H9 (cell line): ENCODE results near the gene NUDT3. TPM values are rescaled to one million over a fixed set of nuclear protein-coding genes. Genes with fewer than 3 reads are reported as not detected.

Source experiments
- DNase-seq: peaks from one replicate; pipeline ENCODE4 v3.0.0-alpha.2; 2017
- H2AFZ ChIP-seq: one replicate; pipeline ENCODE4 v1.6.1; 2013; ENCODE audit warnings: mild to moderate bottlenecking, low read length, control low read depth, moderate library complexity
- H2AK5ac ChIP-seq: 2 replicates; pipeline ENCODE4 v1.6.1; 2013; ENCODE audit warnings: low read length, control low read depth, mixed read lengths; ENCODE audit not compliant: insufficient read length
- H2BK120ac ChIP-seq: one replicate; pipeline ENCODE4 v1.6.1; 2013; ENCODE audit warnings: low read depth, mild to moderate bottlenecking, low read length, control low read depth, inconsistent platforms; ENCODE audit not compliant: poor library complexity, severe bottlenecking
- H2BK12ac ChIP-seq: 2 replicates; pipeline ENCODE4 v1.6.1; 2013; ENCODE audit warnings: low read length, control low read depth, mixed read lengths, low read depth; ENCODE audit not compliant: insufficient read length
- H2BK15ac ChIP-seq: 2 replicates; pipeline ENCODE4 v1.6.1; 2013; ENCODE audit warnings: low read depth, low read length, control low read depth
- H2BK20ac ChIP-seq: one replicate; pipeline ENCODE4 v1.6.1; 2013; ENCODE audit warnings: low read depth, mild to moderate bottlenecking, low read length, control low read depth, inconsistent platforms; ENCODE audit not compliant: poor library complexity, severe bottlenecking
- H2BK5ac ChIP-seq: 2 replicates; pipeline ENCODE4 v1.6.1; 2013; ENCODE audit warnings: low read length, control low read depth, mixed read lengths; ENCODE audit not compliant: insufficient read length
- H3K14ac ChIP-seq: 2 replicates; pipeline ENCODE4 v1.6.1; 2013; ENCODE audit warnings: low read length, control low read depth; ENCODE audit not compliant: insufficient read depth
- H3K18ac ChIP-seq: 2 replicates; pipeline ENCODE4 v1.6.1; 2013; ENCODE audit warnings: low read depth, mild to moderate bottlenecking, mixed read lengths, low read length, control low read depth; ENCODE audit not compliant: insufficient read length
- H3K23ac ChIP-seq: 2 replicates; pipeline ENCODE4 v1.6.1; 2013; ENCODE audit warnings: low read length, control low read depth, mixed read lengths, low read depth; ENCODE audit not compliant: insufficient read length
- H3K23me2 ChIP-seq: 2 replicates; pipeline ENCODE4 v1.6.1; 2013; ENCODE audit warnings: low read depth, mild to moderate bottlenecking, mixed read lengths, low read length, control low read depth; ENCODE audit not compliant: insufficient read length, poor library complexity, severe bottlenecking
- H3K27ac ChIP-seq: 2 replicates; pipeline ENCODE4 v1.5.1; 2013; ENCODE audit warnings: low read length, control low read depth, mixed read lengths, low read depth; ENCODE audit not compliant: insufficient read length
- H3K27me3 ChIP-seq: 2 replicates; pipeline ENCODE4 v1.6.1; 2013; ENCODE audit warnings: low read length, control low read depth, inconsistent platforms; ENCODE audit not compliant: insufficient read depth
- H3K4ac ChIP-seq: 2 replicates; pipeline ENCODE4 v1.6.1; 2013; ENCODE audit warnings: low read depth, mild to moderate bottlenecking, control low read depth, inconsistent platforms, low read length, moderate library complexity
- H3K4me1 ChIP-seq: 2 replicates; pipeline ENCODE4 v1.6.1; 2013; ENCODE audit warnings: low read length, control low read depth, inconsistent platforms; ENCODE audit not compliant: insufficient read depth
- H3K4me2 ChIP-seq: 2 replicates; pipeline ENCODE4 v1.6.1; 2013; ENCODE audit warnings: low read length, control low read depth, mixed read lengths; ENCODE audit not compliant: insufficient read length, insufficient read depth
- H3K56ac ChIP-seq: 2 replicates; pipeline ENCODE4 v1.6.1; 2013; ENCODE audit warnings: low read depth, mild to moderate bottlenecking, mixed read lengths, low read length, control low read depth; ENCODE audit not compliant: insufficient read length
- H3K79me1 ChIP-seq: 2 replicates; pipeline ENCODE4 v1.6.1; 2013; ENCODE audit warnings: low read depth, mild to moderate bottlenecking, moderate library complexity, low read length, control low read depth, inconsistent platforms; ENCODE audit not compliant: insufficient read depth, poor library complexity, severe bottlenecking
- H3K79me2 ChIP-seq: 2 replicates; pipeline ENCODE4 v1.6.1; 2013; ENCODE audit warnings: low read length, control low read depth, inconsistent platforms; ENCODE audit not compliant: insufficient read depth
- H3K9ac ChIP-seq: 2 replicates; pipeline ENCODE4 v1.6.1; 2013; ENCODE audit warnings: low read length, control low read depth, mixed read lengths; ENCODE audit not compliant: insufficient read length; ENCODE audit errors: extremely low read depth
- H3K9me3 ChIP-seq: one replicate; pipeline ENCODE4 v1.6.1; 2013; ENCODE audit warnings: low read depth, low read length, inconsistent platforms; ENCODE audit not compliant: control insufficient read depth
- H3T11ph ChIP-seq: one replicate; pipeline ENCODE4 v1.6.1; 2013; ENCODE audit warnings: mild to moderate bottlenecking, low read length, control low read depth, inconsistent platforms
- H4K20me1 ChIP-seq: one replicate; pipeline ENCODE4 v1.6.1; 2013; ENCODE audit not compliant: control insufficient read depth, insufficient read length, insufficient read depth
- H4K5ac ChIP-seq: 2 replicates; pipeline ENCODE4 v1.6.1; 2013; ENCODE audit warnings: low read depth, mild to moderate bottlenecking, mixed read lengths, low read length, control low read depth; ENCODE audit not compliant: insufficient read length
- H4K8ac ChIP-seq: replicated peaks from 2 replicates; pipeline ENCODE4 v1.6.1; 2013; ENCODE audit warnings: low read length, control low read depth, mixed read lengths, low read depth; ENCODE audit not compliant: insufficient read length
- H4K91ac ChIP-seq: 2 replicates; pipeline ENCODE4 v1.6.1; 2013; ENCODE audit warnings: low read depth, mild to moderate bottlenecking, moderate library complexity, mixed read lengths, low read length, control low read depth; ENCODE audit not compliant: insufficient read length
- H3K27ac Mint-ChIP-seq, 3 experiments: 2 replicates in 2 of 3; 3 replicates in 1 of 3; pipeline ENCODE4 v1.8.0; 2020 to 2021; ENCODE audit warnings: mixed read lengths in 3 of 3, mild to moderate bottlenecking in 1 of 3, moderate library complexity in 1 of 3
- H3K27me3 Mint-ChIP-seq: 2 replicates; pipeline ENCODE4 v1.8.0; 2021; ENCODE audit warnings: low read depth, mild to moderate bottlenecking, moderate library complexity, mixed read lengths
- H3K36me3 Mint-ChIP-seq, 3 experiments: 2 replicates in 2 of 3; 3 replicates in 1 of 3; pipeline ENCODE4 v1.8.0; 2020 to 2021; ENCODE audit warnings: low read depth in 3 of 3, mixed read lengths in 3 of 3; ENCODE audit not compliant: insufficient read depth in 1 of 3
- H3K4me1 Mint-ChIP-seq, 2 experiments: 2 replicates each; pipeline ENCODE4 v1.8.0; 2020; ENCODE audit warnings: mixed read lengths in 2 of 2
- H3K4me3 Mint-ChIP-seq, 2 experiments: 2 replicates in 1 of 2; 3 replicates in 1 of 2; pipeline ENCODE4 v1.8.0; 2020 to 2021; ENCODE audit warnings: mild to moderate bottlenecking in 2 of 2, mixed read lengths in 2 of 2, moderate library complexity in 1 of 2
- H3K9me3 Mint-ChIP-seq, 2 experiments: 2 replicates in 1 of 2; 3 replicates in 1 of 2; pipeline ENCODE4 v1.8.0; 2020; ENCODE audit warnings: mild to moderate bottlenecking in 2 of 2, mixed read lengths in 2 of 2, moderate library complexity in 1 of 2
- CTCF ChIP-seq: fragments of 200-600 bp; sonication (generic); conservative IDR thresholded peaks from 3 replicates; pipeline ENCODE4 v1.8.0; 2021; ENCODE audit warnings: antibody characterized with exemption, mild to moderate bottlenecking
- WGBS: extraction: QIAGEN DNeasy Blood & Tissue Kit; methylation state at CpG from one replicate; pipeline ENCODE4 v1.1.7; 2013; ENCODE audit warnings: missing lambda C conversion rate, low lambda C conversion rate, mixed read lengths; ENCODE audit not compliant: insufficient read length; ENCODE audit errors: extremely low coverage; 5-methylcytosine and 5-hydroxymethylcytosine counted together
- total RNA-seq: library from RNA; stranded (reverse); gene quantifications from 2 replicates; pipeline ENCODE4 v1.2.1, GENCODE V29; 2021

NUDT3 gene
- total RNA-seq, 1 experiment from 2014 or later = 23.6 TPM

- no peak overlapping the region for H3K56ac ChIP-seq
- H3K9ac ChIP-seq = no peak overlapping the region
- H2BK120ac ChIP-seq = no peak overlapping the region
- H3K4me1 ChIP-seq = no peaks in the 10 kb centered on the region
- H2AFZ ChIP-seq = no peak overlapping the region
- no peak overlapping the region for H3K27ac ChIP-seq
- H3K9me3 Mint-ChIP-seq = no peaks in the 10 kb centered on the region
- H3K23me2 ChIP-seq = no peaks in the 10 kb centered on the region
- no peak overlapping the region for H3K27ac Mint-ChIP-seq
- no peak overlapping the region for H3K4me3 Mint-ChIP-seq
- no peak overlapping the region for H3K4ac ChIP-seq
- H3K36me3 Mint-ChIP-seq = peaks cover 9 to 30% (median 28%) of the 10 kb centered on the region in 3 experiments; a peak in 6 of 7 replicates
- H3K79me2 ChIP-seq = no peaks in the 10 kb centered on the region
- no peaks in the 10 kb centered on the region for H3K27me3 Mint-ChIP-seq
- H3K4me1 Mint-ChIP-seq = no peaks in the 10 kb centered on the region
- H4K8ac ChIP-seq = no peak overlapping the region
- no peak overlapping the region for H2BK20ac ChIP-seq
- H3K27me3 ChIP-seq = no peaks in the 10 kb centered on the region
- H3K18ac ChIP-seq = no peak overlapping the region
- no peak overlapping the region for H2AK5ac ChIP-seq
- no peak for DNase-seq
- H3K23ac ChIP-seq = no peak overlapping the region
- no peak overlapping the region for H3T11ph ChIP-seq
- H4K91ac ChIP-seq = no peak overlapping the region
- no peaks in the 10 kb centered on the region for H4K20me1 ChIP-seq
- H2BK12ac ChIP-seq = no peak overlapping the region
- WGBS = no CpG with 5 or more reads among the region's 3 CpGs
- TF ChIP-seq CTCF = no peak
- H2BK15ac ChIP-seq = no peak overlapping the region
- H3K14ac ChIP-seq = no peak overlapping the region
- H3K9me3 ChIP-seq = no peaks in the 10 kb centered on the region
- no peak overlapping the region for H4K5ac ChIP-seq
- no peaks in the 10 kb centered on the region for H3K79me1 ChIP-seq
- no peak overlapping the region for H3K4me2 ChIP-seq
- no peak overlapping the region for H2BK5ac ChIP-seq
Observed at GRCh38 chr6:34295721-34296120, 96.7 kb downstream of the NUDT3 start.
